Measurements from ENCODE around the gene RILP.

RILP gene

GRCh38 chr17:1629504-1630310 is 20.0 kb downstream of the RILP start:
- in situ Hi-C loops (cut with HindIII; ENCODE audit: low sequenced_read_pairs) = loop anchor here (10.0 kb wide), 1 partner anchor 375 kb away; no protein-coding TSS in a partner anchor

GRCh38 chr17:1628856-1629503 is 20.7 kb downstream of the RILP start:
- in situ Hi-C loops (cut with HindIII; ENCODE audit: low sequenced_read_pairs) = no loop called here

GRCh38 chr17:1627982-1628855 is 21.4 kb downstream of the RILP start, which contains the start of gene SLC43A2:
Gene SLC43A2 (minus strand): TSS chr17:1628834. CDS start chr17:1627874, 960 bp downstream.
- in situ Hi-C loops (cut with HindIII; ENCODE audit: low sequenced_read_pairs) = no loop called here

GRCh38 chr17:1627182-1627981 is 22.3 kb downstream of the RILP start:
- in situ Hi-C loops (cut with HindIII; ENCODE audit: low sequenced_read_pairs) = no loop called here

- in situ Hi-C loops (cut with HindIII; ENCODE audit: low sequenced_read_pairs) = no loop called here
Observed at GRCh38 chr17:1626333-1626732, 23.3 kb downstream of the RILP start.

- in situ Hi-C loops (cut with HindIII; ENCODE audit: low sequenced_read_pairs) = no loop called here
Observed at GRCh38 chr17:1625581-1625980, 24.1 kb downstream of the RILP start.

- in situ Hi-C loops (cut with HindIII; ENCODE audit: low sequenced_read_pairs) = no loop called here
Observed at GRCh38 chr17:1625053-1625452, 24.6 kb downstream of the RILP start.

GRCh38 chr17:1624650-1625049 is 25.0 kb downstream of the RILP start:
- in situ Hi-C loops (cut with HindIII; ENCODE audit: low sequenced_read_pairs) = no loop called here

GRCh38 chr17:1623057-1623630 is 26.5 kb downstream of the RILP start:
- in situ Hi-C loops (cut with HindIII; ENCODE audit: low sequenced_read_pairs) = no loop called here

- in situ Hi-C loops (cut with HindIII; ENCODE audit: low sequenced_read_pairs) = no loop called here
Observed at GRCh38 chr17:1621273-1621954, 28.3 kb downstream of the RILP start.

GRCh38 chr17:1620486-1620885 is 29.2 kb downstream of the RILP start:
- in situ Hi-C loops (cut with HindIII; ENCODE audit: low sequenced_read_pairs) = no loop called here

- in situ Hi-C loops (cut with HindIII; ENCODE audit: low sequenced_read_pairs) = no loop called here
Observed at GRCh38 chr17:1617620-1618174, 32.0 kb downstream of the RILP start.

- in situ Hi-C loops (cut with HindIII; ENCODE audit: low sequenced_read_pairs) = no loop called here
Observed at GRCh38 chr17:1616101-1616500, 33.6 kb downstream of the RILP start.

- in situ Hi-C loops (cut with HindIII; ENCODE audit: low sequenced_read_pairs) = no loop called here
Observed at GRCh38 chr17:1612400-1612799, 37.3 kb downstream of the RILP start.

- in situ Hi-C loops (cut with HindIII; ENCODE audit: low sequenced_read_pairs) = no loop called here
Observed at GRCh38 chr17:1611715-1612114, 38.0 kb downstream of the RILP start.

- in situ Hi-C loops (cut with HindIII; ENCODE audit: low sequenced_read_pairs) = loop anchor here (5.0 kb wide), 1 partner anchor 101 kb away; no protein-coding TSS in a partner anchor
Observed at GRCh38 chr17:1608676-1609075, 41.0 kb downstream of the RILP start.

- in situ Hi-C loops (cut with HindIII; ENCODE audit: low sequenced_read_pairs) = loop anchor here (5.0 kb wide), 1 partner anchor 101 kb away; no protein-coding TSS in a partner anchor
Observed at GRCh38 chr17:1607971-1608320, 41.7 kb downstream of the RILP start.

- in situ Hi-C loops (cut with HindIII; ENCODE audit: low sequenced_read_pairs) = loop anchor here (5.0 kb wide), 1 partner anchor 99 kb away; no protein-coding TSS in a partner anchor
Observed at GRCh38 chr17:1606352-1606985, 43.2 kb downstream of the RILP start.
